HepG2 (cell line): Measurements from ENCODE around the gene S100A11. TPM values are rescaled to one million over a fixed set of nuclear protein-coding genes. Genes with fewer than 3 reads are reported as not detected.

Experiments
- ATAC-seq: fragments of 200-7000 bp; cut with Tn5 transposase; 3 replicates; pipeline ENCODE4 v1.9.1; 2020; ENCODE audit warnings: mild to moderate bottlenecking, moderate library complexity
- BruUV-seq: library from RNA; stranded (reverse); fragments of 400-500 nt; replicated peaks from 2 replicates; lab custom pipeline; 2021; lab: Mats Ljungman, UMichigan
- CTCF ChIA-PET: fragments of 300-600 bp; formaldehyde crosslinking; extraction: SDS; loops from one replicate; lab custom pipeline; 2021; ENCODE audit warnings: low total read pairs, inconsistent platforms, low intra/inter-chr PET ratio; lab: Yijun Ruan, JAX
- POLR2A ChIA-PET: fragments of 350-600 bp; sonication (Branson Sonifier 250); formaldehyde crosslinking; loops from one replicate; lab custom pipeline; 2020; ENCODE audit warnings: antibody characterized with exemption, inconsistent platforms; lab: Yijun Ruan, JAX
- DNase-seq: peaks from one replicate; pipeline ENCODE4 v3.0.0-alpha.2; 2015; ENCODE audit warnings: low spot score
- FAIRE-seq: peaks from 3 replicates; lab custom pipeline; 2011; peaks lifted over from hg19 to GRCh38; lab: Jason Lieb, UNC
- H2AFZ ChIP-seq: one replicate; pipeline ENCODE4 v1.6.1; 2011; ENCODE audit warnings: low read length, inconsistent platforms
- H3K27ac ChIP-seq: fragments of 300-600 bp; 3 replicates; pipeline ENCODE4 v1.8.0; 2011; ENCODE audit warnings: mixed run types, mild to moderate bottlenecking, mixed read lengths, low read length, inconsistent platforms; ENCODE audit not compliant: insufficient read depth; ENCODE audit errors: extremely low read length
- H3K27me3 ChIP-seq, 2 experiments: fragments of 200-600 bp in 1 of 2; 2 replicates in 1 of 2; 3 replicates in 1 of 2; pipeline versions ENCODE4 v1.6.0 to v1.8.0; 2011; ENCODE audit warnings: low read length in 2 of 2, mild to moderate bottlenecking in 2 of 2, moderate library complexity in 2 of 2, inconsistent platforms in 1 of 2; ENCODE audit not compliant: insufficient read depth in 2 of 2, control insufficient read depth in 1 of 2
- H3K36me3 ChIP-seq, 2 experiments: fragments of 200-600 bp in 1 of 2; replicated peaks in 1 of 2; 2 replicates in 1 of 2; 3 replicates in 1 of 2; pipeline versions ENCODE4 v1.5.1 to v1.8.0; 2011; ENCODE audit warnings: low read length in 2 of 2, inconsistent platforms in 1 of 2; ENCODE audit not compliant: insufficient read depth in 2 of 2, control insufficient read depth in 1 of 2
- H3K4me1 ChIP-seq: 2 replicates; pipeline ENCODE4 v1.5.1; 2012; ENCODE audit warnings: low read length, inconsistent platforms; ENCODE audit not compliant: insufficient read depth
- H3K4me2 ChIP-seq: 2 replicates; pipeline ENCODE4 v1.6.0; 2011; ENCODE audit warnings: low read depth, low read length, inconsistent platforms
- H3K4me3 ChIP-seq, 3 experiments: fragments of 200-600 bp in 1 of 3; sonication (generic), shearing (Covaris generic) in 1 of 3; replicated peaks in 1 of 3; 2 replicates each; pipeline ENCODE4 v1.5.1; 2011 to 2016; ENCODE audit warnings: low read length in 3 of 3, inconsistent platforms in 2 of 3, low read depth in 2 of 3, mild to moderate bottlenecking in 2 of 3, control low read depth in 1 of 3, mixed read lengths in 1 of 3; ENCODE audit not compliant: insufficient read depth in 1 of 3
- H3K79me2 ChIP-seq: one replicate; pipeline ENCODE4 v1.6.1; 2011; ENCODE audit warnings: low read length, inconsistent platforms; ENCODE audit not compliant: insufficient read depth
- H3K9ac ChIP-seq: 2 replicates; pipeline ENCODE4 v1.6.0; 2011; ENCODE audit warnings: mild to moderate bottlenecking, low read depth, low read length, inconsistent platforms; ENCODE audit not compliant: insufficient read depth
- H3K9me3 ChIP-seq: 2 replicates; pipeline ENCODE4 v1.5.1; 2012; ENCODE audit warnings: mild to moderate bottlenecking, low read length
- H4K20me1 ChIP-seq: 2 replicates; pipeline ENCODE4 v1.6.0; 2011; ENCODE audit warnings: inconsistent platforms, mild to moderate bottlenecking, low read length, moderate library complexity; ENCODE audit not compliant: insufficient read depth
- ELF1 ChIP-seq: sonication (generic); formaldehyde crosslinking; IDR thresholded peaks from 2 replicates; pipeline ENCODE4 v1.4.0; 2020; ENCODE audit warnings: missing genetic modification reagents
- ELF3 ChIP-seq: IDR thresholded peaks from 2 replicates; pipeline ENCODE4 v1.6.1; 2016; ENCODE audit warnings: missing genetic modification reagents, missing compliant biosample characterization
- ELF4 ChIP-seq: sonication (generic); formaldehyde crosslinking; IDR thresholded peaks from 2 replicates; pipeline ENCODE4 v1.5.0; 2020; ENCODE audit warnings: missing genetic modification reagents, mild to moderate bottlenecking, moderate library complexity, borderline replicate concordance
- GABPA ChIP-seq, 2 experiments: IDR thresholded peaks; 2 replicates each; pipeline ENCODE4 v1.6.1; 2011 to 2016; ENCODE audit warnings: low read depth in 2 of 2, low read length in 1 of 2, missing biosample characterization in 1 of 2, missing genetic modification characterization in 1 of 2
- MAFK ChIP-seq, 2 experiments: IDR thresholded peaks in 1 of 2; conservative IDR thresholded peaks in 1 of 2; 2 replicates each; pipeline ENCODE4 v1.6.1; 2011; ENCODE audit warnings: improper control_type of control experiment in 2 of 2, low read length in 2 of 2
- NR2F2 ChIP-seq: IDR thresholded peaks from 2 replicates; pipeline ENCODE4 v1.6.1; 2012; ENCODE audit warnings: low read depth, inconsistent platforms, borderline replicate concordance
- PCBP1 ChIP-seq: fragments of 200-400 bp; formaldehyde crosslinking; IDR thresholded peaks from 2 replicates; pipeline ENCODE4 v1.6.1; 2017; ENCODE audit warnings: mild to moderate bottlenecking, low read depth, low read length, borderline replicate concordance
- RFXAP ChIP-seq: sonication (generic); formaldehyde crosslinking; IDR thresholded peaks from 2 replicates; pipeline ENCODE4 v1.4.0; 2020; ENCODE audit warnings: missing genetic modification reagents, borderline replicate concordance
- SIX1 ChIP-seq: sonication (generic); formaldehyde crosslinking; IDR thresholded peaks from 2 replicates; pipeline ENCODE4 v1.4.0; 2020; ENCODE audit warnings: missing genetic modification reagents, borderline replicate concordance
- YEATS4 ChIP-seq: sonication (generic); formaldehyde crosslinking; IDR thresholded peaks from 2 replicates; pipeline ENCODE4 v1.4.0; 2020; ENCODE audit warnings: missing genetic modification reagents, borderline replicate concordance
- ZMYM4 ChIP-seq: sonication (generic); formaldehyde crosslinking; IDR thresholded peaks from 2 replicates; pipeline ENCODE4 v1.8.1; 2023; ENCODE audit warnings: mild to moderate bottlenecking, missing genetic modification reagents
- ZNF264 ChIP-seq: sonication (generic); formaldehyde crosslinking; IDR thresholded peaks from 2 replicates; pipeline ENCODE4 v1.4.0; 2020; ENCODE audit warnings: missing genetic modification reagents
- ZNF678 ChIP-seq: sonication (generic); formaldehyde crosslinking; IDR thresholded peaks from 2 replicates; pipeline ENCODE4 v1.4.0; 2020; ENCODE audit warnings: mild to moderate bottlenecking, missing genetic modification reagents
- ZNF720 ChIP-seq: sonication (generic); formaldehyde crosslinking; IDR thresholded peaks from 2 replicates; pipeline ENCODE4 v1.4.0; 2020; ENCODE audit warnings: missing genetic modification reagents
- ZNF816 ChIP-seq: sonication (generic); formaldehyde crosslinking; IDR thresholded peaks from 2 replicates; pipeline ENCODE4 v1.8.0; 2022; ENCODE audit warnings: missing genetic modification reagents, mild to moderate bottlenecking, borderline replicate concordance
- WGBS: methylation state at CpG from one replicate; pipeline ENCODE4 v1.1.6; 2017; ENCODE audit warnings: low lambda C conversion rate; 5-methylcytosine and 5-hydroxymethylcytosine counted together
- in situ Hi-C: cut with HindIII; loops from 2 replicates; pipeline ENCODE4 v1.10.0; 2017; ENCODE audit warnings: low pct_unique_long_range_greater_than_20kb; ENCODE audit not compliant: extremely low pct_ligation_motif_present
- intact Hi-C: fragments of 100-400 bp; cut with micrococcal nuclease; formaldehyde crosslinking; loops from one replicate; pipeline ENCODE4 v1.10.0; 2022; ENCODE audit not compliant: unreplicated experiment
- polyA plus RNA-seq, 8 experiments: library from polyadenylated mRNA; depleted of rRNA in 3 of 8; stranded (reverse) in 7 of 8; unstranded in 1 of 8; fragments of >200 nt; fragmentation: Illumina TruSeq in 4 of 8; extraction: Trizol in 4 of 8; gene quantifications; 2 replicates each; pipeline versions ENCODE4 v1.2.1 to v1.2.3, GENCODE V29; 2011 to 2016; ENCODE audit warnings: low read depth in 4 of 8, missing spikeins in 1 of 8, mixed read lengths in 1 of 8; ENCODE audit not compliant: insufficient read depth in 1 of 8
- total RNA-seq, 5 experiments: library from RNA; depleted of rRNA; stranded (reverse); fragments of >200 nt; fragmentation: Illumina TruSeq; extraction: Trizol; gene quantifications; 2 replicates each; pipeline ENCODE4 v1.2.3, GENCODE V29; 2016; ENCODE audit warnings: low read depth in 1 of 5

S100A11 gene
- total and polyA plus RNA-seq, 2 of the 13 experiments (the other 11 are each of a cell fraction or from before 2014, with no cell fraction given) = 6.6 to 34.4 TPM

- TF ChIP-seq ELF3 (CRISPR knock-in tag) = 0 out of 2 replicates have a peak, but pooled peaks have one; percentile 17
- peak; percentile 88; the same call in 1 of the 2 replicates for TF ChIP-seq SIX1
- no peak for TF ChIP-seq ZNF816
- no peak for TF ChIP-seq RFXAP (CRISPR knock-in tag)
- TF ChIP-seq NR2F2 = no peak
- no peak for TF ChIP-seq PCBP1
Measured at GRCh38 chr1:152034654-152035538, 1.9 kb downstream of the S100A11 start (continued).

- in situ Hi-C loops = no loop called here
- POLR2A ChIA-PET = interaction anchor here (0.8 to 3.8 kb wide), 4 partner anchors 14 to 125 kb away, joined by 3 to 30 read pairs (median 5); partner anchors contain the start of genes S100A10 and THEM4
- Histone ChIP-seq H3K27me3 (peaks cover 0 to 23% of the 10 kb centered on the region in 2 experiments; a peak in 1 of 5 replicates), H3K4me2 (peak overlapping the region; percentile 82), H3K36me3 (0 out of 5 replicates have a peak, but pooled peaks cover 0 to 2% of the 10 kb centered on the region in 2 experiments), H3K4me3 (peak overlapping the region in 2 of 3 experiments; percentile 38 to 59; a peak in 3 of 6 replicates), H3K9me3 (no peaks in the 10 kb centered on the region), H3K27ac (no peak overlapping the region), H2AFZ (peak overlapping the region; percentile 74), H3K4me1 (peaks cover 35% of the 10 kb centered on the region), H3K79me2 (no peaks in the 10 kb centered on the region), H4K20me1 (no peaks in the 10 kb centered on the region), H3K9ac (no peak overlapping the region)
- TF ChIP-seq ZNF678 (CRISPR knock-in tag) (no peak), ELF4 (CRISPR knock-in tag) (peak; percentile 84; the same call in 1 of the 2 replicates), ELF1 (CRISPR knock-in tag) (peak; percentile 62; the same call in 1 of the 2 replicates), YEATS4 (CRISPR knock-in tag) (no peak), MAFK (conservative IDR thresholded peaks at IDR 0.05 in 1 of 2, IDR thresholded peaks at IDR 0.05 in 1 of 2; ENCODE audit: low read length in 2 of 2) (no peak), ELF3 (CRISPR knock-in tag) (peak; percentile 34; the same call in 1 of the 2 replicates), ZNF720 (CRISPR knock-in tag) (no peak), ZNF264 (CRISPR knock-in tag) (no peak), GABPA (IDR thresholded peaks at IDR 0.05; ENCODE audit: low read depth, low read length) (no peak), GABPA (CRISPR knock-in tag; IDR thresholded peaks at IDR 0.05; ENCODE audit: low read depth) (peak; percentile 52; the same call in 1 of the 2 replicates), ZMYM4 (CRISPR knock-in tag) (no peak)
- peak; percentile 42 for DNase-seq
- WGBS = 72% methylated on average over 1 of the region's 1 CpG
- no TSS peak for BruUV-seq
- CTCF ChIA-PET = interaction anchor here (1.1 to 1.7 kb wide), 2 partner anchors 67 to 100 kb away, joined by 4 to 7 read pairs; no protein-coding TSS in a partner anchor
- FAIRE-seq = no peak
- intact Hi-C loops = no loop called here
- ATAC-seq = peak; percentile 68
Measured at GRCh38 chr1:152034324-152034653, 2.5 kb downstream of the S100A11 start.
